22Rv1 (cell line): ENCODE data around the gene ITGA8.
"Not testable (repeated sequence)": the region's sequence is repeated elsewhere in the genome, so short reads cannot be mapped to it uniquely, and the experiment has no call there.

Experiments
- H3K27ac ChIP-seq: fragments of 450-650 bp; 2 replicates; pipeline ENCODE4 v1.5.1; 2017
- ZFX ChIP-seq: fragments of 450-650 bp; IDR thresholded peaks from 2 replicates; pipeline ENCODE4 v1.6.1; 2017; ENCODE audit warnings: antibody characterized with exemption, borderline replicate concordance
- TF ChIP-seq, protein P1 (sequence below): fragments of 450-650 bp; IDR thresholded peaks from 2 replicates; pipeline ENCODE4 v1.5.1; 2017; ENCODE audit warnings: mild to moderate bottlenecking

The ITGA8 gene

DNA sequence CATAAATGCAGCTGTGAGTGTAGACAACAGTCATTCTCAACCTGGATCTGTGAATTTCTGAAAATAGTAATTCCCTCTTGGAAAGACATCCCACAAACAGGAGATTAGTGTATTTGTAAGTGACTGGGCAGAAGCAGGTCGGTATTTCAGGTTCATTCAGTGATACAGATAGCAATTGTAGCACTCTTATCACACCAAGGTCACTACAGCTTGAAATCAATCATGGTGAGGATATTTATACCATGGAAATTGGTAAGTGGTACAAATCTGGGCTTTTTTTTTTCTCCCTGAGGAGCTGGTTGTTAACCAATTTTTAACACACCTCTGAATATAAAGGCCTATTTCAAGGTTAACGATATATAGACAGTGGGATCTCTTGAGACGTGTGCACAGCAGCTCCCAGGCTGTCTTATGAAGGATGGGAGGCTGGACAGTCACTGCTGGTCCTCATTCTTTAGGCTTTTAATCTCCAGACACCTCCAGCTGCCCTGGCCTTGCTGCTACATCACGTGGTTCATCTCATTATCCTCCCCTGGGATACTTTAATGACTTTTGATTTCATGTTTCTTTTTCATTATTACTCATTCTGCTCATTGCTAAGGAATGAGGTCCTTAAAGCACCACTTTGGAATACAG is 87.1 kb downstream of the ITGA8 start:
- no peak for TF ChIP-seq ZFX
- TF ChIP-seq, protein P1, sequence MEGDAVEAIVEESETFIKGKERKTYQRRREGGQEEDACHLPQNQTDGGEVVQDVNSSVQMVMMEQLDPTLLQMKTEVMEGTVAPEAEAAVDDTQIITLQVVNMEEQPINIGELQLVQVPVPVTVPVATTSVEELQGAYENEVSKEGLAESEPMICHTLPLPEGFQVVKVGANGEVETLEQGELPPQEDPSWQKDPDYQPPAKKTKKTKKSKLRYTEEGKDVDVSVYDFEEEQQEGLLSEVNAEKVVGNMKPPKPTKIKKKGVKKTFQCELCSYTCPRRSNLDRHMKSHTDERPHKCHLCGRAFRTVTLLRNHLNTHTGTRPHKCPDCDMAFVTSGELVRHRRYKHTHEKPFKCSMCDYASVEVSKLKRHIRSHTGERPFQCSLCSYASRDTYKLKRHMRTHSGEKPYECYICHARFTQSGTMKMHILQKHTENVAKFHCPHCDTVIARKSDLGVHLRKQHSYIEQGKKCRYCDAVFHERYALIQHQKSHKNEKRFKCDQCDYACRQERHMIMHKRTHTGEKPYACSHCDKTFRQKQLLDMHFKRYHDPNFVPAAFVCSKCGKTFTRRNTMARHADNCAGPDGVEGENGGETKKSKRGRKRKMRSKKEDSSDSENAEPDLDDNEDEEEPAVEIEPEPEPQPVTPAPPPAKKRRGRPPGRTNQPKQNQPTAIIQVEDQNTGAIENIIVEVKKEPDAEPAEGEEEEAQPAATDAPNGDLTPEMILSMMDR: no peak
- no peak overlapping the region for H3K27ac ChIP-seq

DNA sequence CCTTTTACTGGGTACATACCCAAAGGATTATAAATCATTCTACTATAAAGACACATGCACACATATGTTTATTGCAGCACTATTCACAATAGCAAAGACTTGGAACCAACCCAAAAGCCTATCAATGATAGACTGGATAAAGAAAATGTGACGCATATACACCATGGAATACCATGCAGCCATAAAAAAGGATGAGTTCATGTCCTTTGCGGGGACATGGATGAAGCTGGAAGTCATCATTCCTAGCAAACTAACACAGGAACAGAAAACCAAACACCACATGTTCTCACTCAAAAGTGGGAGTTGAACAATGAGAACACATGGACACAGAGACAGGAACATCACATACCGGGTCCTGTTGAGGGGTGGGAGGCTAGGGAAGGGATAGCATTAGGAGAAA is 88.5 kb downstream of the ITGA8 start:
- H3K27ac ChIP-seq: not testable (repeated sequence)

DNA sequence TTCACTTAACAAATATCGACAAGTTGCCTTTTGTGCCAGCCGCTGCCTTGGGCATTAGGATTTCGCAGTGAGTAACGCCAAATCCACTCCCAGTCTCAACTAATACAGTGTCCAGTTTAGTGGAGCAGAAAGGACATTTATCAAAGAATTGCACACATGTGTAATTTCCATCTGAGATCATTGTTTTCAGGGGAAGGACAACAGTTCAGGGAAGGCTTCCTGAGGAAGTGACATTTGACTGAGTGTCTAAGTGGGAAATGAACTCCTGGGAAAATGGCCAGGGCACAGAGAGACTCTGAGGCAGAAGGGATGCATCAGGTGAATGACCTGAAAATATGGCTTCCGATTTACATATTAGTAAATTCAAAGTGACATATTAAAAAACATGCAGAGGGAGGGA is 89.4 kb downstream of the ITGA8 start:
- TF ChIP-seq, protein P1: no peak
- TF ChIP-seq ZFX: no peak
- no peak overlapping the region for H3K27ac ChIP-seq

DNA sequence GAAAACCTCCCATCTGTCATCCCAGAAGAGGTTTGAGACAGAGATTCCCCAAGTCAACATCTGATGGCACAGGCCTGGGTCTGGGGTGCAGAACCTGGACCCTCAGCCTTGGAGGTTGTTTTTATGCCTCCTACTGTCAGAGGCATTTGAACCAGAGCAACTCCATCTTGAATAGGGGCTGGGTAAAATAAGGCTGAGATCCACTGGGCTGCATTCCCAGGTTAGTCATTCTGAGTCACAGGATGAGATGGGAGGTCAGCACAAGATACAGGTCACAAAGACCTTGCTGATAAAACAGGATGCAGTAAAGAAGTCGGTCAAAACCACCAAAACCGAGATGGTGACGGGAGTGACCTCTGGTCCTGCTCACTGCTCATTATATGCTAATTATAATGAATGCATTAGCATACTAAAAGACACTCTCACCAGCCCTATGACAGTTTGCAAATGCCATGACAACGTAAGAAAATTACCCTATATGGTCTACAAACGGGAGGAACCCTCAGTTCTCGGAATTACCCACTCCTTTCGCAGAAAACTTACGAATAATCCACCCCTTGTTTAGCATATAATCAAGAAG is 92.0 kb downstream of the ITGA8 start:
- TF ChIP-seq, protein P1: no peak
- no peak for TF ChIP-seq ZFX

DNA sequence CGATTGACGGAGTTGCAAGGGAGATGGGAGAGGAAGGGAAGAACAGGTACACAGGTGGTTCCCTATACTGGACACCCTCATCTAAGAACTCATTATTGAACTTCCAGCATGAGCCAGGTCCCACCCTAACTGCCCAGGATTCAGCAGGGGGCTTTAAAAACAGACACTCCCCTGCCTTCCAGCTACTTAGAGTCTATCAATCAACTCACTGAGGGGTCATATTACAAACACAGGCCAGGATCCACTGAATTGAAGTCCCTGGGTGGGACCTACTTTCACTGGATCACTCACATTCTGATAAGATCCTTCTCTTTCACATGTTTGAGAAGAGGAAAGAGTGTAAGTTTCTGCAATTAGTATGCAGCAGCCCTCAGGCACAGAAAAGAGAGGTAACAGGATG is 92.8 kb downstream of the ITGA8 start:
- no peak for TF ChIP-seq ZFX
- TF ChIP-seq, protein P1: no peak

More for the DNA sequence above, 92.0 kb downstream of the ITGA8 start:
- no peak overlapping the region for H3K27ac ChIP-seq

DNA sequence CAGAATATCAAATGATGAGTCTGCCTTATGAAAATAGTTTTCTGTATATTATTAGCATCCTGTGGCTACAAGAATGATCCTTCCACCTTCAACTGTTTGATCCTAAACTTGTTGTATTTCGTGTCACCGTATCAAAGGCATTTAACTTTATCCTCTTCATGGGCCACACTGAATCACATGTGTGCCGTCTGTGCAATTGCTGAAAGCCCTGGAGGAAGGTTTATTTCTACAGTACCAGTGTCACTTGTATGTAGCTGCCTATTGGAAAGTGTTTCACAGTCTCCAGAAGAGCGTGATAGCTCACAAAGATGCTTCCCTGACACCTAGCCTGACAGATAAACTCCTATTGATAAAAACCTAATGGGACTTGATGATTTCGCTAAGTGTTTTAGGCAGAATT is 94.5 kb downstream of the ITGA8 start:
- TF ChIP-seq, protein P1: no peak
- no peak for TF ChIP-seq ZFX
- H3K27ac ChIP-seq: no peak overlapping the region

More for the DNA sequence above, 92.8 kb downstream of the ITGA8 start:
- H3K27ac ChIP-seq: no peak overlapping the region

DNA sequence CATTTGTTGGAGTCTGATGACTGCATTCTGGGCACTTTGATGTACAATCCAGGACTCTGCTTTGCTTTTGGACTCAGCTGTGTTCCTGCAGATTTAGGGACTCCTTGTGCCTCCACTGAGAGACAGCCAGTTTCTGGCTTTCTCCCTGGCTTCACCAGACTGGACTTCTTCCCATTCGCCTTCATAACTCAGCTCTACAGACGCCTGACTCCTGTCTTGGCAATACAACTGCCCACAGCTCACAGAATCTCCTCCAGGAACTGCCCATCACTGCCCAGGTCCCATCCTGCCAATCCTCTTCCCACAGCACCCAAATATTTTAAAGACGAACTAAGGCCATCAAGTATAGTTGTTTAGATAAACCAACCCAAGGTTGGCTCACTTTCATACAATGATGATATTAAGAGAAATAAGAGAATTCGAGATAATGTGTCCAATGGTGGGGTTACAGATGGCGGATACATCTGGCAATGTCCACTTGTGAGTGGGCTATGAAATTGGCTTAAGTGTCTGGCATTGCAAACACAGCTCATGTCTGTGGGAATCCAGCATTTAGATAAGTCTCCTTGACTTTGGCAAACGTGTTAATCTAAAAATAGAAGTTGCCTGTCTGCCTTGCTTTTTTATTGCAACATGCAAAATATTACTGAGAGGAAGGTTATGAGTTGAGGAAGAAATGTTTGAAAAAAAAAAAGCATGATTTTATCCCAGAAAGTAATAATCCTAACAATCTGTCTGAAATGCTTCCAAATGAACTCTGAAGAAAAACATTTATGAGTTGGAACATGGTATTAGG is 95.1 kb downstream of the ITGA8 start:
- TF ChIP-seq, protein P1: no peak
- no peak for TF ChIP-seq ZFX

More for the DNA sequence above, 95.1 kb downstream of the ITGA8 start:
- H3K27ac ChIP-seq: no peak overlapping the region
